HepG2 (cell line): ENCODE results near the gene PPIP5K2. TPM values are rescaled to one million over a fixed set of nuclear protein-coding genes. Genes with fewer than 3 reads are reported as not detected.

Experiments used
- CBX2 ChIP-seq, 2 experiments: fragments of 200-600 bp in 1 of 2; sonication (generic); formaldehyde crosslinking in 1 of 2; IDR thresholded peaks; 2 replicates each; pipeline versions ENCODE4 v1.7.0 to v1.8.1; 2018 to 2022; ENCODE audit warnings: low read depth in 2 of 2, low read length in 1 of 2, mild to moderate bottlenecking in 1 of 2, missing genetic modification reagents in 1 of 2
- DRAP1 ChIP-seq: IDR thresholded peaks from 2 replicates; pipeline ENCODE4 v1.6.1; 2016; ENCODE audit warnings: missing genetic modification reagents, missing compliant biosample characterization
- E2F1 ChIP-seq: sonication (generic); formaldehyde crosslinking; IDR thresholded peaks from 2 replicates; pipeline ENCODE4 v1.5.0; 2020; ENCODE audit warnings: missing genetic modification reagents
- FOXK2 ChIP-seq: fragments of 450-650 bp; IDR thresholded peaks from 2 replicates; pipeline ENCODE4 v1.6.1; 2016
- MAX ChIP-seq: IDR thresholded peaks from 2 replicates; pipeline ENCODE4 v1.6.1; 2012; ENCODE audit warnings: inconsistent platforms
- SMAD9 ChIP-seq: sonication (generic); formaldehyde crosslinking; IDR thresholded peaks from 2 replicates; pipeline ENCODE4 v1.5.1; 2020; ENCODE audit warnings: mild to moderate bottlenecking, missing genetic modification reagents
- SOX5 ChIP-seq: IDR thresholded peaks from 2 replicates; pipeline ENCODE4 v1.6.1; 2016; ENCODE audit warnings: borderline replicate concordance
- TEAD3 ChIP-seq: optimal IDR thresholded peaks from 2 replicates; pipeline ENCODE3; 2016; ENCODE audit warnings: borderline replicate concordance
- THAP11 ChIP-seq: IDR thresholded peaks from 2 replicates; pipeline ENCODE4 v1.6.1; 2016; ENCODE audit warnings: missing biosample characterization, missing genetic modification reagents
- ZFP1 ChIP-seq: IDR thresholded peaks from 2 replicates; pipeline ENCODE4 v1.6.1; 2016
- ZFP41 ChIP-seq: sonication (generic); formaldehyde crosslinking; IDR thresholded peaks from 2 replicates; pipeline ENCODE4 v1.4.0; 2020; ENCODE audit warnings: mild to moderate bottlenecking, missing genetic modification reagents, borderline replicate concordance
- ZHX1 ChIP-seq: sonication (generic); formaldehyde crosslinking; IDR thresholded peaks from 2 replicates; pipeline ENCODE4 v1.8.1; 2022; ENCODE audit warnings: low read depth, mild to moderate bottlenecking, missing genetic modification reagents
- ZNF615 ChIP-seq: sonication (generic); formaldehyde crosslinking; IDR thresholded peaks from 2 replicates; pipeline ENCODE4 v1.5.0; 2020; ENCODE audit warnings: mild to moderate bottlenecking, missing genetic modification reagents, borderline replicate concordance
- ZNF639 ChIP-seq: conservative IDR thresholded peaks from 2 replicates; pipeline ENCODE4 v1.6.1; 2018; ENCODE audit warnings: missing genetic modification reagents
- ZNF678 ChIP-seq: sonication (generic); formaldehyde crosslinking; IDR thresholded peaks from 2 replicates; pipeline ENCODE4 v1.4.0; 2020; ENCODE audit warnings: mild to moderate bottlenecking, missing genetic modification reagents
- ZNF770 ChIP-seq: sonication (generic); formaldehyde crosslinking; IDR thresholded peaks from 2 replicates; pipeline ENCODE4 v1.5.0; 2020; ENCODE audit warnings: mild to moderate bottlenecking, missing genetic modification reagents
- polyA plus RNA-seq, 8 experiments: library from polyadenylated mRNA; depleted of rRNA in 3 of 8; stranded (reverse) in 7 of 8; unstranded in 1 of 8; fragments of >200 nt; fragmentation: Illumina TruSeq in 4 of 8; extraction: Trizol in 4 of 8; gene quantifications; 2 replicates each; pipeline versions ENCODE4 v1.2.1 to v1.2.3, GENCODE V29; 2011 to 2016; ENCODE audit warnings: low read depth in 4 of 8, missing spikeins in 1 of 8, mixed read lengths in 1 of 8; ENCODE audit not compliant: insufficient read depth in 1 of 8
- total RNA-seq, 5 experiments: library from RNA; depleted of rRNA; stranded (reverse); fragments of >200 nt; fragmentation: Illumina TruSeq; extraction: Trizol; gene quantifications; 2 replicates each; pipeline ENCODE4 v1.2.3, GENCODE V29; 2016; ENCODE audit warnings: low read depth in 1 of 5

PPIP5K2 gene
- total and polyA plus RNA-seq, 2 of the 13 experiments (the other 11 are each of a cell fraction or from before 2014, with no cell fraction given) = 19.7 to 45.6 TPM

GRCh38 chr5:103119765-103120606 lies at the start of gene PPIP5K2, which contains the start of gene GIN1 (continued):
- TF ChIP-seq ZNF639 (CRISPR knock-in tag) = peak; percentile 78
- TF ChIP-seq MAX = peak; percentile 72
- 0 out of 2 replicates have a peak, but pooled peaks have one; percentile 35 for TF ChIP-seq ZFP41 (CRISPR knock-in tag)
- peak; percentile 65; the same call in 1 of the 2 replicates for TF ChIP-seq DRAP1 (CRISPR knock-in tag)
- peak; percentile 32; the same call in 1 of the 2 replicates for TF ChIP-seq FOXK2
- TF ChIP-seq ZHX1 (CRISPR knock-in tag) = 0 out of 2 replicates have a peak, but pooled peaks have one; percentile 37
- TF ChIP-seq CBX2 (IDR thresholded peaks at IDR 0.05; ENCODE audit: low read depth, low read length) = no peak
- TF ChIP-seq CBX2 (CRISPR knock-in tag; IDR thresholded peaks at IDR 0.05; ENCODE audit: low read depth) = no peak
- TF ChIP-seq ZNF678 (CRISPR knock-in tag) = no peak
- no peak for TF ChIP-seq SMAD9 (CRISPR knock-in tag)
- TF ChIP-seq ZNF615 (CRISPR knock-in tag) = no peak
- peak; percentile 65; the same call in 1 of the 2 replicates for TF ChIP-seq ZFP1 (CRISPR knock-in tag)
- TF ChIP-seq ZNF770 (CRISPR knock-in tag) = peak; percentile 50; the same call in 1 of the 2 replicates
- peak; percentile 96 for TF ChIP-seq THAP11 (CRISPR knock-in tag)
- peak; percentile 72 for TF ChIP-seq TEAD3 (CRISPR knock-in tag)
- TF ChIP-seq SOX5 (CRISPR knock-in tag) = peak; percentile 56; the same call in 1 of the 2 replicates
- TF ChIP-seq E2F1 (CRISPR knock-in tag) = peak; percentile 70; the same call in 1 of the 2 replicates
